Measurements from ENCODE around the gene SIT1.

GRCh38 chr9:35681341-35682002 is 30.7 kb upstream of the SIT1 start:
- TF ChIP-seq JUN (IDR thresholded peaks at IDR 0.05; ENCODE audit: borderline replicate concordance, insufficient read depth, insufficient read length, low read depth) (no peak), POLR2A (IDR thresholded peaks at IDR 0.05; ENCODE audit: low read depth, low read length) (no peak), MYC (IDR thresholded peaks at IDR 0.05; ENCODE audit: low read depth, low read length) (no peak), EZH2 (IDR thresholded peaks at IDR 0.05; ENCODE audit: borderline replicate concordance, low read depth, low read length, severe bottlenecking) (no peak), POLR2AphosphoS5 (IDR thresholded peaks at IDR 0.05; ENCODE audit: insufficient read depth, low read depth, low read length) (no peak), FOS (IDR thresholded peaks at IDR 0.05; ENCODE audit: borderline replicate concordance, insufficient read depth, low read length) (no peak)
- TF ChIP-seq, protein P1, sequence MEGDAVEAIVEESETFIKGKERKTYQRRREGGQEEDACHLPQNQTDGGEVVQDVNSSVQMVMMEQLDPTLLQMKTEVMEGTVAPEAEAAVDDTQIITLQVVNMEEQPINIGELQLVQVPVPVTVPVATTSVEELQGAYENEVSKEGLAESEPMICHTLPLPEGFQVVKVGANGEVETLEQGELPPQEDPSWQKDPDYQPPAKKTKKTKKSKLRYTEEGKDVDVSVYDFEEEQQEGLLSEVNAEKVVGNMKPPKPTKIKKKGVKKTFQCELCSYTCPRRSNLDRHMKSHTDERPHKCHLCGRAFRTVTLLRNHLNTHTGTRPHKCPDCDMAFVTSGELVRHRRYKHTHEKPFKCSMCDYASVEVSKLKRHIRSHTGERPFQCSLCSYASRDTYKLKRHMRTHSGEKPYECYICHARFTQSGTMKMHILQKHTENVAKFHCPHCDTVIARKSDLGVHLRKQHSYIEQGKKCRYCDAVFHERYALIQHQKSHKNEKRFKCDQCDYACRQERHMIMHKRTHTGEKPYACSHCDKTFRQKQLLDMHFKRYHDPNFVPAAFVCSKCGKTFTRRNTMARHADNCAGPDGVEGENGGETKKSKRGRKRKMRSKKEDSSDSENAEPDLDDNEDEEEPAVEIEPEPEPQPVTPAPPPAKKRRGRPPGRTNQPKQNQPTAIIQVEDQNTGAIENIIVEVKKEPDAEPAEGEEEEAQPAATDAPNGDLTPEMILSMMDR (IDR thresholded peaks at IDR 0.05; ENCODE audit: extremely low read depth in 1 of 2, insufficient read depth in 1 of 2, low read depth in 1 of 2, low read length in 2 of 2), result no peak

All from endothelial cell of umbilical vein (primary cell).